ENCODE measurements around the gene COG1.

DNA sequence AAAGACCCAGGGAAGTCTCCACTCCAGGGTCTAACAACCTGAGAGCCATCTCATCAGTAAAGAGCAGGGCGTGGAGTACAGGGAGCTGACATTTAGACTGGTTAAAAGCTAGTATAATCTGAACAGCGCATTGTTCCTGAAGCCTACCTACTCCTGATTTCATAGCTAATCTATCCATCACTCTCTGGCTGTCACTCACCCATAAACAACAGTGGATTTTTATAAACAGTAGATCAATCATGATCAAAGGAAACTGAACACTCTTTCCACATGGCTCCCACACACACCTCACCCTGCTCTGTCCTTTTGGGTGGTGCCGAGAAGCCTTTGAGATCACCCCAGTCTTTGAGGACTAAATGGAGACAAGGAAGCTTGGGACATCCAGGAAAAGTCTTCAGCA is 13.0 kb upstream of the COG1 start:
- TF ChIP-seq, protein P1, sequence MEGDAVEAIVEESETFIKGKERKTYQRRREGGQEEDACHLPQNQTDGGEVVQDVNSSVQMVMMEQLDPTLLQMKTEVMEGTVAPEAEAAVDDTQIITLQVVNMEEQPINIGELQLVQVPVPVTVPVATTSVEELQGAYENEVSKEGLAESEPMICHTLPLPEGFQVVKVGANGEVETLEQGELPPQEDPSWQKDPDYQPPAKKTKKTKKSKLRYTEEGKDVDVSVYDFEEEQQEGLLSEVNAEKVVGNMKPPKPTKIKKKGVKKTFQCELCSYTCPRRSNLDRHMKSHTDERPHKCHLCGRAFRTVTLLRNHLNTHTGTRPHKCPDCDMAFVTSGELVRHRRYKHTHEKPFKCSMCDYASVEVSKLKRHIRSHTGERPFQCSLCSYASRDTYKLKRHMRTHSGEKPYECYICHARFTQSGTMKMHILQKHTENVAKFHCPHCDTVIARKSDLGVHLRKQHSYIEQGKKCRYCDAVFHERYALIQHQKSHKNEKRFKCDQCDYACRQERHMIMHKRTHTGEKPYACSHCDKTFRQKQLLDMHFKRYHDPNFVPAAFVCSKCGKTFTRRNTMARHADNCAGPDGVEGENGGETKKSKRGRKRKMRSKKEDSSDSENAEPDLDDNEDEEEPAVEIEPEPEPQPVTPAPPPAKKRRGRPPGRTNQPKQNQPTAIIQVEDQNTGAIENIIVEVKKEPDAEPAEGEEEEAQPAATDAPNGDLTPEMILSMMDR (IDR thresholded peaks at IDR 0.05), result no peak
- TF ChIP-seq POLR2AphosphoS5 (IDR thresholded peaks at IDR 0.05), result no peak
